Uterus (tissue), 4 donors: ENCODE measurements around the gene TTC13. TPM values are rescaled to one million over a fixed set of nuclear protein-coding genes. Genes with fewer than 3 reads are reported as not detected.

Experiments
- DNase-seq, 2 donors: peaks; one replicate each; pipeline ENCODE4 v3.0.0-alpha.2; 2019 to 2020
- H3K27ac ChIP-seq, 2 donors: fragments of 200-600 bp; sonication (generic); 1 replicate in 1 of 2; 2 replicates in 1 of 2; pipeline ENCODE4 v1.5.1; 2016 to 2018
- H3K27me3 ChIP-seq, 2 donors: fragments of 200-600 bp; sonication (generic); one replicate each; pipeline ENCODE4 v1.5.1; 2018 to 2019; ENCODE audit warnings: control low read depth in 1 of 2
- H3K36me3 ChIP-seq, 2 donors: fragments of 200-600 bp; sonication (generic); one replicate each; pipeline ENCODE4 v1.5.1; 2019; ENCODE audit warnings: control low read depth in 1 of 2
- H3K4me1 ChIP-seq, 2 donors: fragments of 200-600 bp; sonication (generic); one replicate each; pipeline ENCODE4 v1.5.1; 2018 to 2019; ENCODE audit warnings: control low read depth in 1 of 2
- H3K4me3 ChIP-seq, 2 donors: fragments of 200-600 bp; sonication (generic); 1 replicate in 1 of 2; 2 replicates in 1 of 2; pipeline ENCODE4 v1.5.1; 2018 to 2019; ENCODE audit warnings: mild to moderate bottlenecking in 1 of 2
- H3K9me3 ChIP-seq, 2 donors: fragments of 200-600 bp; sonication (generic); one replicate each; pipeline ENCODE4 v1.5.1; 2019; ENCODE audit warnings: control low read depth in 1 of 2
- POLR2A ChIP-seq, 2 donors: fragments of 450-650 bp; IDR thresholded peaks; one replicate each; pipeline ENCODE4 v1.6.1; 2016; ENCODE audit warnings: antibody characterized with exemption in 2 of 2, mild to moderate bottlenecking in 1 of 2, moderate library complexity in 1 of 2
- intact Hi-C: fragments of 100-400 bp; cut with DNase I; formaldehyde crosslinking; loops from one replicate; pipeline ENCODE4 v1.15.1; 2023; ENCODE audit warnings: low total_unique reads
- total RNA-seq, 4 donors: library from RNA; depleted of rRNA in 3 of 4; stranded (reverse); fragments of >200 nt in 3 of 4; gene quantifications; one replicate each; pipeline versions ENCODE4 v1.1.0 to v1.2.4, GENCODE V29; 2014 to 2023
- TF ChIP-seq, protein P1 (sequence below), 4 experiments: fragments of 200-600 bp in 2 of 4; fragments of 450-650 bp in 2 of 4; sonication (generic) in 2 of 4; IDR thresholded peaks; one replicate each; pipeline ENCODE4 v1.5.1; 2016 to 2019; ENCODE audit warnings: antibody characterized with exemption in 4 of 4, mild to moderate bottlenecking in 2 of 4, moderate library complexity in 1 of 4
- donor health status: DM: yes; HTN: yes; CAD: no.

Gene TTC13
- total RNA-seq, 4 donors from 2014 or later, result 6.9 to 49.1 (median 30.0) TPM

DNA sequence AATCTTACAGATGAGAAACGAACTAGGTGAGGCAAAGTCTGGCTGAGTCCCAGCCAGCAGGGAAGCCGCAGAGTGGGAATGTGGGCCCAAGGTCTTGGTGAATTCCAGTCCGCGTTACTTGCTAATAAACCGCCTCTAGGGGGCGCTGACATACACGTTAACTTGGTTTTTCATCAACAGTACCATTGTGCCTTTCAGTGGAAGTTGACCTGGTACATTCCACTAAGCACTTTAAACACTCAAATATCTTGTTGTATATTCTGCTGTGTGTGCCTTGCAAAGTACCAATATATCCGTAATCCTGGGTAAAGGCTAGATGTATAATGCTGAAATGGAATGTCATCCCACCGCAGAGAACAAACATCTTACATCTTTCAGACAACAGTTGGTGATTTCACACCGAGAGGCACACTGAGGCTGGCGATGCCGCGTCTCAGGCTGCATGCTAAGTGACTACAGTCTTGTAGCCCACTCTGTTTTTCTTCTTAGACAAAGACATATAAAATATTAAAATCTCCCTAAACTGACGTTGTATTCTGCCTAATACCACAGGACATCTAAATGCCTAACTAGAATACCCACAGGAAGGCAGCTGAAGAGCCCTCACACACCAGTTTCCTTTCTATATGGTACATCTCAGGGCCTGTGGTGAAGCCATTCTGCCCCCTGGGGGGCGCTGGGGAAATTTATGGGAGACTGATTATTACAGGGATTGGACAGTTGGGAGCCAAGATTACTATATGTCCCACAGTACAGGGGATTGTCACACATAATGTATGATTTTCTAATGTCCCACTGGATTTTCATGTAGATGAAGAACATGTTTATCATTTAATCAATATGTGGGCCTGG, 61.2 kb downstream of the TTC13 start:
- H3K4me1 ChIP-seq, result no peaks in the 10 kb centered on the region
- H3K4me3 ChIP-seq, result no peak overlapping the region
- intact Hi-C loops, result loop anchor here (2.0 kb wide), 1 partner anchor 119 kb away; no protein-coding TSS in a partner anchor
- peak; percentile 55 to 66 for DNase-seq
- H3K27ac ChIP-seq, result no peak overlapping the region
- no peaks in the 10 kb centered on the region for H3K9me3 ChIP-seq
- no peaks in the 10 kb centered on the region for H3K36me3 ChIP-seq
- TF ChIP-seq, protein P1, sequence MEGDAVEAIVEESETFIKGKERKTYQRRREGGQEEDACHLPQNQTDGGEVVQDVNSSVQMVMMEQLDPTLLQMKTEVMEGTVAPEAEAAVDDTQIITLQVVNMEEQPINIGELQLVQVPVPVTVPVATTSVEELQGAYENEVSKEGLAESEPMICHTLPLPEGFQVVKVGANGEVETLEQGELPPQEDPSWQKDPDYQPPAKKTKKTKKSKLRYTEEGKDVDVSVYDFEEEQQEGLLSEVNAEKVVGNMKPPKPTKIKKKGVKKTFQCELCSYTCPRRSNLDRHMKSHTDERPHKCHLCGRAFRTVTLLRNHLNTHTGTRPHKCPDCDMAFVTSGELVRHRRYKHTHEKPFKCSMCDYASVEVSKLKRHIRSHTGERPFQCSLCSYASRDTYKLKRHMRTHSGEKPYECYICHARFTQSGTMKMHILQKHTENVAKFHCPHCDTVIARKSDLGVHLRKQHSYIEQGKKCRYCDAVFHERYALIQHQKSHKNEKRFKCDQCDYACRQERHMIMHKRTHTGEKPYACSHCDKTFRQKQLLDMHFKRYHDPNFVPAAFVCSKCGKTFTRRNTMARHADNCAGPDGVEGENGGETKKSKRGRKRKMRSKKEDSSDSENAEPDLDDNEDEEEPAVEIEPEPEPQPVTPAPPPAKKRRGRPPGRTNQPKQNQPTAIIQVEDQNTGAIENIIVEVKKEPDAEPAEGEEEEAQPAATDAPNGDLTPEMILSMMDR (IDR thresholded peaks at IDR 0.05), result peak; percentile 53 to 57 (median 56)
- TF ChIP-seq POLR2A (IDR thresholded peaks at IDR 0.05), result no peak
- H3K27me3 ChIP-seq, result no peaks in the 10 kb centered on the region

DNA sequence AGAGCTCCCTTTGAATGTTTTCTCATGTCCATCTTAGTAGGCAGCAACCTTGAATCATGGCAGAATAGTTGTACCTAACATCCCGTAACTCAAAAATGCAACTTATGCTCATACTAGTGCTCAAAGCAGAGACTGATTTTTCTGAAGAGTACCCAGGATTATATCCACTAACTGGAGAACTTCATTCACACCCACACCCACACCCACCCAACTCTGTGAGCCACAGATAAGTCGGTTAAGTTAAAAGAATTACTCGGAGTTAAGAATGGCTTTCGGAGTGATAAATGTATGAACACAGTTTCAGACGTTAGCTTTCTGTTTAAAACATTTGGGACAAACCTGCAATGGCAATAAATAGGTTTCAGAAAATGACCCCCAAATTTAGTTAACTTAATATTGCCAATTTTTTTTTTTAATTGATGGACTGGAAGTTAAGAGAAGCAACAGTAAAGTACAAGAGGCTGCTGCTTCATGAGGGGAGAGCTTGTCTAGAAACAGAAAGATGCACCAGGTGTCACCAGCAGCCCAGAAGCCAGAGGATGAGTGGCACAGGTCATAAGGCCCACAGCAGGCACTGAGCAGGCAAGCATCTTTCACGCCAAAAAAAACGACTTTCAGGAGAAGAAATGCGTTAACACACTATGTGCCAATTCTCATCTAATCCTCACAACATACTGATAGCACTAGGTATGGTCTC, 61.9 kb downstream of the TTC13 start:
- no peak overlapping the region for H3K27ac ChIP-seq
- no peak overlapping the region for H3K4me3 ChIP-seq
- no peak for DNase-seq
- TF ChIP-seq, protein P1 (IDR thresholded peaks at IDR 0.05), result no peak
- no peak for TF ChIP-seq POLR2A (IDR thresholded peaks at IDR 0.05)
- no peaks in the 10 kb centered on the region for H3K9me3 ChIP-seq
- intact Hi-C loops, result loop anchor here (2.0 kb wide), 1 partner anchor 118 kb away; no protein-coding TSS in a partner anchor
- H3K4me1 ChIP-seq, result no peaks in the 10 kb centered on the region
- no peaks in the 10 kb centered on the region for H3K27me3 ChIP-seq
- H3K36me3 ChIP-seq, result no peaks in the 10 kb centered on the region

DNA sequence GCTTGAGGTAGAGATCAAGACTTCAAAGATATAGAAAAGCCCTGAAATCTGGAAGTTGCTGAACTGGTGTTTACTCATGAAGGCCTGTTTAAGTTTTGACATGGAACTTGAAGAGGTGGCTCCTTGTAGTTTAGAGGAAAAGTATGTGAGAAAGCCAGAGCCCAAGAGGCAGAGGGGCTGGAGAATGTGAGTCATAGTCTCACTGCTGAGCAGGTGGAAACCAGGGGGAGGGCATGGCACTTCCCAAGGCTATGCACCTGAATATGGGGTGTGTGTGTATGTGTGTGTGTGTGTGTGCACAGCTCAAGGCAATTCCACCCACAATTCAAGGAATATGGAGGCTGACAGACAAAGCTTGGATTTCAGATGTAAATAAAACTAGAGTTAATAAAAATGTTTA, 63.6 kb downstream of the TTC13 start:
- H3K9me3 ChIP-seq, result no peaks in the 10 kb centered on the region
- no peaks in the 10 kb centered on the region for H3K36me3 ChIP-seq
- no peak for TF ChIP-seq POLR2A (IDR thresholded peaks at IDR 0.05)
- TF ChIP-seq, protein P1 (IDR thresholded peaks at IDR 0.05), result no peak
- intact Hi-C loops, result no loop called here
- DNase-seq, result no peak
- H3K4me1 ChIP-seq, result no peaks in the 10 kb centered on the region
- no peak overlapping the region for H3K27ac ChIP-seq
- H3K27me3 ChIP-seq, result no peaks in the 10 kb centered on the region
- no peak overlapping the region for H3K4me3 ChIP-seq

DNA sequence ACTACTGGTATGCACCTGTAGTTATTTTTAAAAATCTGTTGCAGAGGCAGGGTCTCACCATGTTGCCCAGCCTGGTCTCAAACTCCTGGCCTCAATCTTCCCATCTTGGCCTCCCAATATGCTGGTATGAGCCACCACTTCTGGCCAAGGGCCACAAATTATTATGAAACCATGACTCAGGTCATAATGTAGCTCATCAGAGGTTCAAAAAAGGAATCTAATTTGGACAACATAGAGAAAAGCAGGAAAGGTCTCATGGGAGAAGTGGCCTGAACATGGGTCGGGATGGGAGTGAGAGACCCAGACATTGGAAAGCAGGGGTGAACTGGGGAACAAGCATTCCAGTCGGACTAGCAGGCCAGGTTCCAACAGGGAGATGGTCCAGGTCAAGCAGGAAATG, 65.2 kb downstream of the TTC13 start:
- Histone ChIP-seq H3K9me3 (no peaks in the 10 kb centered on the region), H3K36me3 (no peaks in the 10 kb centered on the region), H3K27ac (no peak overlapping the region), H3K27me3 (no peaks in the 10 kb centered on the region), H3K4me1 (no peaks in the 10 kb centered on the region), H3K4me3 (no peak overlapping the region)
- intact Hi-C loops, result no loop called here
- DNase-seq, result no peak
- TF ChIP-seq, protein P1 (IDR thresholded peaks at IDR 0.05), result no peak
- TF ChIP-seq POLR2A (IDR thresholded peaks at IDR 0.05), result no peak

DNA sequence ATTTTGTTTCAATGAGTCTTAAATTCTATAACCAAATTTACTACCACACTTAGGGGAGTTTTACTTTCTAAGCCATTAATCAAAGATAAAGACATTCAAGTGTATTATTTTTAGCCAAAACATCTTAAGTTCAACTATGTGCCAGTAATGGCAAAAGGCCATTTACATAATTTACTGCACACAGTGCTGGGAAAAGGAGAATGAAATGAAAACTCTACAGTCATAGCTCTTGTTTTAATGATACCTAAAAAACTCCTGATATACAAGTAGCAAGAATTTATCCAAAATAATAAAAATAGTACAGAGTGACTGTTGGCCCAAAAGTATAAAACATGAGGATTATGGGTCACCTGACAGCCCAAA, 67.9 kb downstream of the TTC13 start:
- no peak for DNase-seq
- intact Hi-C loops, result no loop called here
- H3K36me3 ChIP-seq, result no peaks in the 10 kb centered on the region
- TF ChIP-seq, protein P1 (IDR thresholded peaks at IDR 0.05), result no peak
- TF ChIP-seq POLR2A (IDR thresholded peaks at IDR 0.05), result no peak
- H3K27me3 ChIP-seq, result no peaks in the 10 kb centered on the region
- no peaks in the 10 kb centered on the region for H3K9me3 ChIP-seq
- peak overlapping the region; percentile 31 to 70 for H3K27ac ChIP-seq
- peaks cover 0 to 6% of the 10 kb centered on the region in 2 donors for H3K4me1 ChIP-seq
- H3K4me3 ChIP-seq, result no peak overlapping the region
